Fibroblast of lung (primary cell): ENCODE data around the gene MACROD2.

Source experiments
- EZH2 ChIP-seq: IDR thresholded peaks from 2 replicates; pipeline ENCODE4 v1.5.1; 2012; ENCODE audit warnings: low read length, control low read depth, mild to moderate bottlenecking; ENCODE audit errors: missing control alignments
- TF ChIP-seq, protein P1 (sequence below), 2 donors: IDR thresholded peaks in 1 of 2; conservative IDR thresholded peaks in 1 of 2; 1 replicate in 1 of 2; 2 replicates in 1 of 2; pipeline ENCODE4 v1.5.1; 2011 to 2012; ENCODE audit warnings: low read length in 2 of 2, control low read depth in 1 of 2, inconsistent platforms in 1 of 2, low read depth in 1 of 2, mild to moderate bottlenecking in 1 of 2

DNA sequence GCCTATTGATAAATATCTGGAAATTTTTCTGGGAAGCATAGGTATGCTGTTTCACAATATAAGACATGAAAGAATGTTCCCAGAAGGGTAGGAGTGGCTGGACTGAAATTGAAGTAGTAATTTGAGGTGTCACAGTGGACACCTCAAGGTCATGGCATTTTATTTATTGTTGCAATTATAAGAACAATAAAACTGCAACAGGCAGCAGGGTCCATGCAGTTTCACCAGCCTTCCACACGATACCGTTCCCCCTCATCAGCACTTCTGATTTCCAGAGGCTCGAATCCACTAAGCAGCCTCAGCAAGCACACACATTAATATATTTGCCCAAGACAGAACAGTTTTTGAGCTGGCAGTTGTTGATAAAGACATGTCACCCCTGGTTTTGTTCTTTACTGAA is 1540.5 kb downstream of the MACROD2 start:
- TF ChIP-seq, protein P1, sequence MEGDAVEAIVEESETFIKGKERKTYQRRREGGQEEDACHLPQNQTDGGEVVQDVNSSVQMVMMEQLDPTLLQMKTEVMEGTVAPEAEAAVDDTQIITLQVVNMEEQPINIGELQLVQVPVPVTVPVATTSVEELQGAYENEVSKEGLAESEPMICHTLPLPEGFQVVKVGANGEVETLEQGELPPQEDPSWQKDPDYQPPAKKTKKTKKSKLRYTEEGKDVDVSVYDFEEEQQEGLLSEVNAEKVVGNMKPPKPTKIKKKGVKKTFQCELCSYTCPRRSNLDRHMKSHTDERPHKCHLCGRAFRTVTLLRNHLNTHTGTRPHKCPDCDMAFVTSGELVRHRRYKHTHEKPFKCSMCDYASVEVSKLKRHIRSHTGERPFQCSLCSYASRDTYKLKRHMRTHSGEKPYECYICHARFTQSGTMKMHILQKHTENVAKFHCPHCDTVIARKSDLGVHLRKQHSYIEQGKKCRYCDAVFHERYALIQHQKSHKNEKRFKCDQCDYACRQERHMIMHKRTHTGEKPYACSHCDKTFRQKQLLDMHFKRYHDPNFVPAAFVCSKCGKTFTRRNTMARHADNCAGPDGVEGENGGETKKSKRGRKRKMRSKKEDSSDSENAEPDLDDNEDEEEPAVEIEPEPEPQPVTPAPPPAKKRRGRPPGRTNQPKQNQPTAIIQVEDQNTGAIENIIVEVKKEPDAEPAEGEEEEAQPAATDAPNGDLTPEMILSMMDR (conservative IDR thresholded peaks at IDR 0.05 in 1 of 2, IDR thresholded peaks at IDR 0.05 in 1 of 2; ENCODE audit: low read depth in 1 of 2, low read length in 2 of 2): no peak
- no peak for TF ChIP-seq EZH2
